Suppressor macrophage treated with lipopolysaccharide for 4 hours (primary cell): ENCODE measurements around the gene MIGA2.

ENCODE experiments used
- DNase-seq: peaks from one replicate; pipeline ENCODE4 v3.0.0-alpha.2; 2020

The MIGA2 gene

DNA sequence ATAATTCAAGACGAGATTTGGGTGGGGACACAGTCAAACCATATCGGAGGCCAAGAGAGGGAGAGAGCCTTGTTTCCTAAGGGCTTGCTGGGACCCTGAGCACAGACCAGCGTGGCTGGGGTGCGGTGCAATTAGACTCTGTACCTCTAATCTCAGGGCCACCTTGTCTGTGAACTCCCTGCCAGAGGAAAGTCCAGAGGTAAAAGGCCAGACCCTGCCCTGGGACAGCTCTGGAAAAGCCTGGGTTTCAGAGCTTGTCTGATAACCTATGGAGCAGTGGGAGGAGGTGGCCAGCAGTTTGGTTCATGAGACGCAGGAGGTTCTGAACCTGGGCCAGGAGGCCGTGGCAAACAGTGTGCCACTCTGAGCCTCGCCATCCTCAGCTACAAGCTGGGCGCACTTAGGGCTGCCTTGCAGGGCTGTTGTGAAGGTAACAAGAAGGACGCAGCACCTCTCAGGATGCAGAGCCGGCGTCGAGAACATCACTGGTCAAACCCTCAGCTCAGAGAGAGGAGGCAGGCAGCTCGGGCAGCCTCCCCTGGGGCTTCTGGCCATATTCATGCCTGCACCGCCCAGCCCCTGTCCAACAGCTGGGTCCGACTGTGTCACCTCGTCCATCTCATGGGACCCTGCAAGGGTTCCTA, 39.7 kb downstream of the MIGA2 start:
- no peak for DNase-seq

DNA sequence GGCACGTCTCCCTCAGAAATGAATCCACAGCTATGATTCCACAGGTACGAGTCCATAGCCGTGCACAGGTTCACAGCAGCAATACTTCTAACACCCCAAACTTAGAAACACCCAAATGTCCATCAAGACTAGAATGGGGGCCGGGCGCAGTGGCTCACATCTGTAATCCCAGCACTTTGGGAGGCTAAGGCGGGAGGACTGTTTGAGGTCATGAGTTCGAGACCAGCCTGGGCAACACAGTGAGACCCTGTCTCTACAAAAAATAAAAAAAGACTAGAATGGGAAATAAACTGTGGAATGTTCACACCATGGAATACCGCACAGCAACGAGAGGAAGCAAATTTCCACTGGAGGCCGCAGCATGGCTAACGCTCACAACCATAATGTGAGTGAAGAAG, 40.2 kb downstream of the MIGA2 start:
- no peak for DNase-seq

DNA sequence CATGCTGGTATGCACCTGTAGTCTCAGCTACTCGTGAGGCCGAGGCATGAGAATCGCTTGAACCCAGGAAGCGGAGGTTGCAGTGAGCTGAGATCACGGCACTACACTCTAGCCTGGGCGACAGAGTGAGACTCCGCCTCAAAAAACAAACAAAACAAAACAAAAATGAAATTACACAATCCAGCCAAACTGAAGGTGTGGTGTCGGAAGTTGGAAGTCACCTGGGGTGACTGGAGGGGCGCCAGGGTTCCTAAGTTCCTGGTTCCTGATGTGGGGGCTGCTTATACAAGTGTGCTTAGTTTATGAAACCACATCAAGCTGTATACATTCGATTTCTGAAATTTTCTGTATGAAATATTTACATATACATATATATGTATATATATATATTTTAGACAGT, 40.8 kb downstream of the MIGA2 start:
- no peak for DNase-seq

DNA sequence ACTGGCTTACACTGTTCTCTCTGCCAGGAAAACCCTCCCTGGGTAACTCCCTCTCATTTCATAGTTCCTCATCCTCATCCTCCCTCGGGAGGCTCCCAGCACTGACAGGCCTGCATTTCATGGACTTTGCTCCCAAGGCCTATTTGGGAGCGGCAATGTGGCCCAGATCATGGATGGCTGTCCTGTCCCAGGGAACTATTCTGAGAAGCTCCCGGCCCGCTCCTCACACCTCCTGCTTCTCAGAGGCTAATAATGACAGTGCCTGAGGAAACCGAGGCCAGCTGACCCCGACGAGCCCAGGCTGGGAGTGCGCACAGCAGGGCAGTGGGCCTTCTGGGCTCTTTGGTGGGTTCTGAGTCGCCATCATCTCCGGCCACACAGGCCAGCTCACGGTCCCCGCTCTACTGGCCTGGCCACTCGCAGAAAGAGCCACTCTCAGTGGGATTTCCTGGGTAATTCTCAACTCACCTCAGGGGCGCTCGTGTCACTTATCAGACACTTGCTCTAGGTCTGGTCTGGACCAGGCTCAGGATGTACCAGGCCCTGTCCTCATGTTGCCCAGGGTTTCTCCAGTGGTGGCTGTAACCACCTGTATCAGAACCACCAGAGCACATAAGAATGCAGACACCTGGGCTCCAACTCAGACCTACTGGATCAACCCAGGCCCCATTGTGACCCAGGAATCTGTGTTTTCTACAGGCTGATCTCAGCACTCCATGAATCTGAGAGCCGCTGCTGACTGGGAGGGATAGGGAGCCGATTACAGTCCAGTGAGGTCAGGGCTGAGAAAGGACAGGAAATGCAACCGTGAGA, 42.5 kb downstream of the MIGA2 start:
- DNase-seq = no peak

DNA sequence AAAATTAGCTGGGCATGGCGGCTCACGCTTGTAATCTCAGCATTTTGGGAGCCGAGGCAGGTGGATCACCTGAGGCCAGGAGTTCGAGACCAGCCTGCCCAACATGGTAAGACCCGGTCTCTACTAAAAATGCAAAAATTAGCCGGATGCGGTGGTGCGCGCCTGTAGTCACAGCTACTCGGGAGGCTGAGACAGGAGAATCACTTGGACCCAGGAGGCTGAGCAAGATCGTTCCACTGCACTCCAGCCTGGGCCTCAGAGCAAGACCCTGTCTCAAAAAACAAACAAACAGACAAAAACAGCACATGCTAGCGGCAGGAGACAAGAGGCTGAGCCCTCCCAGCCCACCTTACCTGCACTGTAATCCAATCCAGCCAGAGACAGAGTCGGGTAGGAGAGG, 43.4 kb downstream of the MIGA2 start:
- DNase-seq = no peak

DNA sequence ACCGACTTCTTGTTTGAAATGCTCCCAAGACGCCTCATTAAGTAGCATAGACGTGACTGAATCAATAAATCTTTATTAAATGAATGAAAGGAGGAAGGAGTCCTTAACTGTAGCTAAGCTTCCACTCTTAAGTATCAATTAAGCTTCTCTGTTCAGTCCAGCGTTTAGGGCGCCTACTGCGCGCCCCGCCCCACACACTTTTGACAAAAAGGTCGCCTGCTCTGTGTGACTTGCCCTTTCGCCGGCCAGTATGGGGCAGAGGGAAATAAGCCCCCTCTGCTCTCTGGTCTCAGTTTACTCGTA, 43.8 kb downstream of the MIGA2 start:
- no peak for DNase-seq

DNA sequence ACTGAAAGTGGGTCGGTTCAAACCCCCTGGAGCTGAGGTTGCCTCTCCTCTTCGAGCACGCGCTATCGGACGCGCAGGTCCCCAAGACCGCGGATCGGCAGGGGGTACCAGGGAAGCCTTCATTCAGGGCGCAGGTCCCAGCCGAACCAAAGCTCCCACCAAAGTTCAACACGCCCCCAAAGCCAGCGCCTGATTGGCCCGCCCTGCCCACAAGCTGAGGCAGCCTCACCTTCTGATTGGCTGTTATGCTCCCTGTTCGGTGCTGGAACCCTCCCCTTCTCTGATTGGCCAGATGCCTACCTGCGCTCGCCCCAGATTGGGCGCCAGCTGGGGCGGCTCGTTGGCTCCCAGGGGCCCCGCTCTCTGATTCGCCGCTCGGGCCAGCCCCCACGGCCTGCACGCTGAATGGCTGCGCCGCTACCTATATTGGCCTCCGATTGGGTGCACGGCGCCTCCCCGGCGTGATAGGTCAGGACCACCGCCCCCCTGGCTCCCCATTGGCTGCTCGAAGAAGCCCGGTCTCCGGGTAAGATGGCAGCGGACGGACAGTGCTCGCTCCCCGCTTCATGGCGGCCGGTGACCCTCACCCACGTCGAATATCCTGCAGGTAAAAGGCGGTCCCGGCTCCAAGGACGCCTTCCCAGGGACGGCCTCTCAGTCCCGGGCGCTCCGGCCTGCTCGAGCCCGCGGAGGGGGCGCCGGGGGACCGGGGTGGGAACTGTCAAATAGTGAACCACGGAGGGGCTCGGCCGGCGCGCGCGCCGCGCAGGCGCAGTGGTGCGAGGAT, 44.4 kb downstream of the MIGA2 start, which contains the start of gene DOLPP1:
Gene DOLPP1 (plus strand): TSS at position 511 of the 787 bp plus-strand sequence. CDS start 21 bp downstream, at position 532.
- peak; percentile 99 for DNase-seq

DNA sequence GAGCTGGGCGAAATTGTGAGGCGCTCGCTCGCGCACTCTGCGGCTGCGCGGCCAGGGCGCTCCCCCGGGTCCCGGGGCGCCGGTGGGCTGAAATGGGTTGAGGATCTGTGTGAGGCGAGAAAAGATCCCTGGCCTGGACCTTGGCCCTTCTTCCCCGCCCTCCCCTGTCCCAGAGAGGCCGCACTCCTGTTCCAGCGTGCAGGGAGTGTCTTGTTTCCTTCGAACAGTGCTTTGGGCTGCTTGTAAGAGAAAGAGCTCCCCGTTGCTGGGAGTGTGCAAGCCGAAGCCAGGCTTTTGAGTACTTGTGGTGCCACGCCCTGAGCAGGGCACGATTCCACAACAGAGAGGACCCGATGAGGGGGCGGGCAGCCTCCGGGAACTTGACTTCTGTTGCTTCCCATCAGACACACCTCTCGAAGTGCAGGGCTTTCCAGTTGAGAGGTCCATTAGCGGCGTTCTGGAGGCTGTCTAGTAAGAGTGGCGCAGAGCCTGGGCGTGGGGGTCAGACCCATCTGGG, 45.0 kb downstream of the MIGA2 start:
- peak; percentile 37 for DNase-seq

DNA sequence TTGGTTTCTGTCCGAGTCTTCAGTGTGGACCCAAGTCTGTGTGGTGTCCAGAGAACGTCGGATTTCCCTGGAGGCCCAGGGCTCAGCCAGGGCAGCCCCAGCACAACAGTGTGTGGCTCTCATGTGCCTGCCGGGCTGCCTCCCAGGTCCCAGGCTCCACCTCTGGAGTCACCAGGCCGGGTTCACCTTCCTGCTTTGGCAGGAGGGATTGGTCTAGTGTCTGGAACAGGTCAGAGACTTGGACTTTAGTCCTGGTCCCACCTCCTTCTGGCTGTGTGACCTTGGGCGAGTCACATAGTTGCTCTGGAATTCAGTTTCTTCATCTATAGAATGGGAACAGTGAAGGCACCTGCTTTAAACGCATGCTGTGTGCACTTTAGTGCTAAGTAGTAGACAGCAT, 47.7 kb downstream of the MIGA2 start:
- no peak for DNase-seq

DNA sequence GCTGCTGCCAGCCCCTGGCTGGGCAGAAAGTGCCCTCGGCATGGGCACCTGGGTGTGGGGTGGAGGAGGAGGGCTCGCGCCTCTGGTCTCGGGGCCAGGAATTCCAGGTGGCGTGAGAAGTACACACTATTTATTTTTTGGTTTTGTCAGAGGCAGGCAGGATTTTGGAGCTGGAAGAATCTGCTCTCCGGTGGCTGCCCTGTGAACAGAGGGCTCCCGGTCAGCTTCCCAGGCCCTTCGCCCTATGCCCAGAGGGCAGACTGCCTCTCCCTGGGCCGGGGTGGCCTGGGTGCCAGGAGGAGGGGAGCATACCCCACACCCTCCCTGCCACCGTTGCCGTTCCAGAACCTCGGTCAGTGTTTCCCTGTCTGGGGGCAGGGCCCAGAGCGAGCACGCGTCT, 52.8 kb downstream of the MIGA2 start:
- DNase-seq = no peak

DNA sequence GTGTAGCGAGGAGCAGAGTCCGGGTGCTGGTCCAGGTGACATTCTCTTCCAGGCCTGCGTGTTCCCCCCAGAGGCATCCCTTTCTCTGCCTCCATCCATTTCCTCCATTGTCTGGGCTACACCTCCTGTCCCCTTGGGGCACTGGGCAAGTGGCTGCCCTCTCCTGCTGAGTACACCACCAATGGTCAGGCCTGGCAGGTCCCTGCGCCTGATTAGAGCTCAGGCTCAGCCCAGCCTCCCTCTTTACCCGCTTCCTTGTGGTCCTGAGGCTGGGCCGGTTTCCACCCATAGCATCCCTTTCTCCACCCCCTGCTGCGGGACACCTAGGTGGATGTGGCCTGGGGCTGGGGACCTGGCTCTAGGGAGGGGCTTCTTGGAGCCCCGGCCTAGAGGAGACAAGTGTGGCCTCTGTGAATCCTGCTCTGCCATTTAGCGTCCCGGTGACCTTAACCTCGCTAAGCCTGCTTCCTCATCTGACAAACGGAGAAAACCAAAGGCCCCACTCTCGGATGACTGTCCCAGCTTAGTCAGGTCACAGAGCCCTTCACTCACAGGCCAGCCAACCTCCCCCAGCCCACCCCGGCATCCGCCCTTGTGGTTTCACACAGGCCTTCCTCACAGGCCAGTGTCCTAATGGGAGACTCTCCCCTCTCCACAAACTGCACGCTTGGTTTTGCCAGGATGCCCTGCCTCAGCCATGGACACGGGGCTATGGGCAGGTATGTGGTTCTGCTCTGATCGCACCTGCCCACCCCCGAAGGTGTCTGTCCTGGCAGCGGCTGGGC, 57.4 kb downstream of the MIGA2 start:
- DNase-seq = no peak

DNA sequence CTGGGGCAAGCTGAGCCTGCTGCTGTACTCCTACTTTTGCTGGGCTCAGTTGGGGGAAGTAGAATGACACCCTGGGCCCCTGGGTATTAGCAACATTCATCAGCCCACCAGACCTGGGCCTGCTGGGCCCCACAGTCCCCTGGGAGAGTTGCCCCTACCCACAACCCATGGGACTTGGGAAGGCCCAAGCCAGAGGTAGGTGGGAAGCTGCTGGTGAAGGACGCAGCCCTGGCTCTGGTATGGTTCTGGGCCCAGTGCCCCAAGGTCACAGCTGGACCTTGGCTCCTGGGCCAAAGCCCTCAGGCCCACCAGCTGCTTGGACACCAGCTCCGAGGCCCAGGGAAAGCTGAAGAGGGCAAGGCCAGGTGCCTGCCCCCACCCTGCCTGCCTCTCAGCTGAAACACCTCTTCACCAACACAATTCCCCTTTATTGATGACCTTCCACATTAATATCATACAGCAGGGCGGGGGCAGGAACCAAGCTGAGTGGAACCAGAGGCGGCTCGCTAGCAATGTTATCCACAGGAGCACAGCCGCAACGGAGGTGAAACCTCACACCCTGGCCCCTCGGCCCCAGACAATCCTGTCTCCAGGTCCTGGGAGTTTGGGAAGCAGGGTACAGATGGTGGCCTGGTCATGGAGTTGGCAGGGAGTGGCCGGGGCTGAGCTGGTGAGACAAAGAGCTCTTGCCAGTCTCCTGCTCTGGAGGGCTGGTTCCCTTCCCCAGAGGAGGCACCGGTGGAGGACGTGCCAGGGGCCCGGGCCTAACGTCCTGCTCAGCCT, 58.2 kb downstream of the MIGA2 start:
- no peak for DNase-seq

DNA sequence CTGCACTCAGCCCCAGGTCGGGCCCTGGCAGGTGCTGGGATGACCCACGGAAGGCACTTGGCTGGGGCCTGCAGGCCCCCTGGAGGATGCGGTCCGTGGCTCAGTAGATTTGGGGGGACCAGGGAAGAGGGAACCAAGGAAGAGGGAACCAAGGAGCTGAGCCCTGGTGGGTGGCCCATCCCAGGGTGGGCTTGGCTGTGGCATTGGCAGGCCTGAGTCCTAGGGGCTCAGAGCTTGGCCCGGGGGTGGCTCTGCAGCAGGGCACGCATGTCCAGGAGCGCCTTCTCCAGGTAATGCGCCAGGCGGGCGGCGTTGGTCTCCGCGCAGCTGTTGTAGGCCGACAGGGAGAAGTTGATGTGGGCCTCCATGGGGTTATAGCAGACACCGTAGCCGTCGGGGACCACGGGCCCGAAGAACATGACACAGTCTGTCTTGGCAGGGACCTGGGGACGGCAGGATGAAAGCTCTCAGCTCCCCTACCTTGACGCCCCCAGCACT, 58.8 kb downstream of the MIGA2 start:
- no peak for DNase-seq

DNA sequence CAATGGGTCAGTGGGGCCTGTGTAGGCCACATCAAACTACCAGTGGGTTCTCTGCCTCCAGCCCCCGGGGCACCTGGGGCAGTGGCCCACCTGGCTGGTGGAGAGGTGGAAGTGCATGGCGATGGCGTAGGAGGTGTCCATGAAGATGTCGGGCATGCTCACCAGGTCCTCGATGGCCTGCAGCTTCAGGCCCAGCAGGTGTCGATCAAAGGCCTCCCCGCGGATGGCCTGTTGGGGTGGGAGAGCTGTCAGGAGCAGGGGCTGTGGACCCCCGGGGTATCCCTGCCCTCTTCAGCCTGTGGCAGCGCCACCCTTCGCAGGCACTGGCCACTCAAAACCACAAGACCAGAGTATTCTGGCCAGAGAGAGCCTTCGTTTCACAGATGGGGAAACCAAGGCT, 59.5 kb downstream of the MIGA2 start:
- no peak for DNase-seq

DNA sequence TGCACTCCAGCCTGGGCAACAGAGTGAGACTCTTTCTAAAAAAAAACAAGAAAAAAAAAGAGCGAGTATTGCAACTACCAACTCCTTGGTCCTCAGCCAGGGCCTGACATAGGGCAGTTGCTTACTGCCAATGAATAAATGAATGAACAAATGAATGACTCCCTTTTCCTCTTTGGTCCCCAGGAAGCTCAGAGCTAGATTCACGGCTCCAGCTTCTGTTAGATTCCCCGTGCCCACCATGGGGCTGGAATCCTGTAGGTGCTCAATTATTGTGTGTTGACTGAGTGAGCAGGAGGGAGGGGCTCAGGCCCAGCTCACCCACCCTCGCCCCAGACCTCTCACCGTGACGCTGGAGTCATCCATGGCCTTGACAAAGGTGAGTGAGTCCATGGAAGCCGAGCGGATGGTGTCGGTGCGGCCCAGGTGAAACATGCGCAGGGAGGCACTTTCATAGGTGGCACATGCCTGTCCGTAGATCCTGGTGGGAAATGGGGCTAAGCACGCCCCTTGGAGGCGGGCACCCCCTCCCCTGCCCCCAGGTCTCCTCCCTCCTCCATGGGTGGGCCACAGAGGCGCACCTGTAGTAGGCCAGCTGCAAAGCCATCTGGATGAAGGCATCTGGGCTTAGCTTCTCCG, 61.4 kb downstream of the MIGA2 start:
- DNase-seq = no peak

DNA sequence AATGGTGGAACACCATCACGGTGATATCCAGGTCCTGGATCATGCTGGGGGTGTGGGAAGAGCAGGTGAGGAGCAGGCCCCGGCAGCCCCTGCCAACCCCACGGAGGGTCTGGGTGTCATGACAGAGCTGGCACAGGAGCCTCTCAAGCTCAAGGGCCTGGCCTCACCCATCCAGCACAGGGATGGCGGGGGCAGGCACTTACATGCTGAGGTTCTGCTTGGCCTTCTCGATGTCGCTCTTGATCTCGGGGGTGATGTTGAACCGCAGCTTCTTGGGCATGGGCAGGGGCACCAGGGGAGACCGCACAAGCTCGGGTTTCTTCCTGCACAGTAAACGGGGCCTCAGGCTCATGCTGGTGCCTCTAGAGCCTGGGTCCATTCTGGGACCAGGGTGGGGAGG, 61.9 kb downstream of the MIGA2 start:
- DNase-seq = no peak

DNA sequence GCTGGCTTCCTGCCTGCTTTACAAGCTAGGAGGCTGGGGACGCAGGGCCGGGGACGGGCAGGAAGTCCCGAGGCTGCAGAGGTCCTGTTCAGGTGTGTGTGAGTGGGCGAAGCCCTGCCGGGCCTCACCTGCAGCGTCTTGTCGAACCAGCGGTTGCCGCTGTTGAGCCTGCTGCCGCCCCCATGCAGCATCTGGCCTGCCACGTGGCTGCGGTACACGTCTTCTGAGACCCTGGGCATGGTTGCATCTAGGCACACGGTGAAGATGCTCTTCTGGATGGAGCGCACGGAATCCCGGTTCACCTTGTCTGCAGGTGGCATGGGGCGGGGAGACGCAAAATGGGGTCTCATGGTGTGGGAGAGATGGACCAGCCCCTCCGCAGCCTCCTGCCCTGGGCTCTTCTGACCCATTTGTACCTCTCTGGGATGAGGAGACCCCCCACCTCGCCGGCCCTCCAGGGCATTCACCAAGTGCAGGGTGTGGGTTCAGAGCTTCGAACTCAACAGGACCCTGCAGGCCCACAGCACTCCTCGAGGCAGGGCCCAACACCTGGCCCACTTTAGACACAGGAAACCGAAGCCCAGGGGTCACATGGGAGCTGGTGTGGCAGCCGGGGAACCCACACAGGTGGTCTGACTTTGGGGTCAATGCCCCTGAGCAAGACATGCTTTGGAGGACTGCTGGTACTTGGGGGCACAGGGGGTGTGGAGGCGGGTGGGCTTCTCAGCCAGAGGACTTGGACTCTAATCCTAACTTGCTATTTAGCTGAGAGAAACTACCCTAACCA, 64.2 kb downstream of the MIGA2 start:
- no peak for DNase-seq

DNA sequence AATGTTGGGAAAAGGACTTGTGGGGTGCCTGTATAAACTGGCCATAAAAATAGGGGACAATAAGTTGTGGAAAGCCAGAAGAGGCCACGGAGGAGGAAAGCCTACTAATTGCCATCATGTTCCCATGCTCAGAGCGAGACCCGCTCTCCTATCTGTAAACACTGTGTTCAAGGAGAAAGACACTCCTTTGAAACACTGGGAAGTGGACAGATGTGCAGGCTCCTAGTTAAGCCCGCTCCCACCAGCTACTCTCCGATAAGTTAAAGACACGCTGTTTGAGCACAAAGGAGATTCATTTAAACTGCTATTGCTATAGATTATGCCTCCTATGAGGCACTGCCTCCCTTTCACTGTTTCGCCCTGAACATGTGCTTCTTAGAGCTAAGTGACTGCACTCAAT, 64.9 kb downstream of the MIGA2 start:
- no peak for DNase-seq

DNA sequence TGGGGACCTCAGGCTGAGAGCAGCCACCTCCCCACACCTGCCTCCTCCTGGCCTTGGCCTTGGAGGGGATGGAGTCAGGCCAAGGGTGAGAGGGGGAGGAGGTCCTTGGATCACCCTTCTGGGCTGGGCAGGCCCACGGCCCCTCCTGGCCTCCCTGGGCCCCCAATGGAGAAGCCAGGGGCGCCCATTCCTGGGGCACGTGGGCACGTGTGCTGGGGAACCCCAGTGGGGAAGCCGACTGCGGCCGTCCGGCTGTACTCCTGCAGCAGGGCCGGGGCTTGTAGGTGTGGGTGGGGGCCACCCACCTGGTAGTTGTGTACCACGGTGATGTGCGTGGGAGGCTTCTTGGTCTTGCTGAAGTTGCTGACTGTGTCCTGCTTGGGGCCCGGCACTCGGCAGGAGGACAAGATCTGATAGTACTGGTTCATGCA, 65.7 kb downstream of the MIGA2 start:
- no peak for DNase-seq

DNA sequence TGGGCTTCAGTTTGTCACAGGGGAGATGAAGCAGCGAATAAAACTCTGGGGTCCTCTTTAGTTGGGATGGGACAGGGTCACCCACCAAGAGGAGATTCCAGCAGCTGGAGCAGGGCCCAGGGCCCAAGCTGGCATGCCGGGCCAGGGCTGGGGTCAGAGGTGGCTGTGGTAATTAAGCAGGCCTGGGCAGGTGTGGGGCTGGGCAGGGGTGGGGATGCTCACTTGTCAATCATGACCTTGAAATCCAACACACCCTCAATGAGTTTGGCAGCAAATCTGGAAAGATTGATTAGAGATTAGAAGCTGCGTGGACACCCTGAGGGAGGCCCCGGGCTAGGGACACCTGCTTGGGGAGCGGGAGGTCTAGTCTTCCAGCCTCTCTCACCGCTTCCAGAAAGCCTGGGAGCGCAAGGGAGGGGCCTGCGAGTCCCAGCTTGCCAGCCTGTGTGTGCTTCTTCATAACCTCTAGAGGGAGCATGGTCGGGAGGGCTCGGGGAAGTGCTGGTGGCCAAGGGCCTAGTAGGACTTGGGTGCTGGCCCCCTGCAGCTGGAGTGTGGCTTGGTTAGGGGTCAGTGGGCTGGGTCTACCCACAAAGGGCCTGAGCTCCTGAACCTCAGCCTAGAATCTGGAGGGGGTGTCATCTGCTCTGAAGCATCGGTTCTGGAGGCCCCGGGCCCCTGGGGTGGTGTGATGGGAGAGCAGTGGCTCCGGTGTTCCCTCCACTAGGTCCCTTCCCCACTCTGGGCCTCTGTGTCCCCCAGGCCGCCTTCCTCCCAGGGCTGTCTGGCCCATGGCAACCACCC, 66.6 kb downstream of the MIGA2 start:
- peak; percentile 59 for DNase-seq
